ENCODE measurements around the gene C19orf47. TPM values are rescaled to one million over a fixed set of nuclear protein-coding genes. Genes with fewer than 3 reads are reported as not detected.

C19orf47 gene, protein sequence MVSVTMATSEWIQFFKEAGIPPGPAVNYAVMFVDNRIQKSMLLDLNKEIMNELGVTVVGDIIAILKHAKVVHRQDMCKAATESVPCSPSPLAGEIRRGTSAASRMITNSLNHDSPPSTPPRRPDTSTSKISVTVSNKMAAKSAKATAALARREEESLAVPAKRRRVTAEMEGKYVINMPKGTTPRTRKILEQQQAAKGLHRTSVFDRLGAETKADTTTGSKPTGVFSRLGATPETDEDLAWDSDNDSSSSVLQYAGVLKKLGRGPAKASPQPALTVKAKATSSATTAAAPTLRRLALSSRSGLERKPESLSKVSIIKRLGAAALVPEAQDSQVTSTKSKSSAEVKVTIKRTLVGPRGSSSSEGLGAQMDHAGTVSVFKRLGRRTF
- total RNA-seq: 60.5 and 67.8 TPM in 2 replicates
- polyA plus RNA-seq (2012): 39.8 TPM

DNA sequence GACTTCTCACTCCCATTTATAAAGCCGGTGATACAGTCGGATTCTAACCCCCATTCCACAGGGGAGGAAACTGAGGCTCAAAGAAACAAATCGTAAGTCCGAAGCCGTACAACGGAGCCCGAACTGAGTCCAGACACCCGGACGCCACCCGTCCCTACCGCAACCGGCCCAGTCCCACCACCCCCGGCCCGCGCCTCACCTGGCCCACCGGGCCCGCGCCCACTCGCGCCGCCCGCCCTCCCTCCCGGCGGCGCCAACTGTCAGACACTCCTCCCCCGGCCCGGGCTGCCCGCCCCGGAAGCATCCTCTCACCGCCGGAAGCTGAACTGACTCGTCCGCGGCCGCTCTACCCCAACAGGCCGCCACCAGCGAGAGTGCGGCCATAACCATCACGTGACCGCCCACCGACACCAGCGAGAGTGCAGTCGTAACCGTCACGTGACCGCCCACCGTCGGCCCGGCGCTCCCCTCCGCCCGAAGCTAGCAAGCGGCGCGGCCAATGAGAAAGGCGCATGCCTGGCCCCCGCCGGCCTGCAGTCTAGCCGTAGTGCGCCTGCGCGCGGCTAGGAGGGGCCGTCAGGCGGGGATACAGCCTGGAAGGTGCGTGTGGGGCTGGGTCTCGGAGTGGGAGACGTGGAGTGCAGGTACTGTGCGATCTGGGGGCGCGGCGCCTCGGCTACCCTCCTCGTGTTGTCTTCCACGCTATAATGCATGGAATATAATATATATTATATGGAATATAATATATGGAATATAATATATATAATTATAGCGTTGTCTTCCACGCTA is at the start of gene C19orf47, which contains the start of gene PLD3:
TSS of gene C19orf47 (minus strand) at position 273 of the 789 bp plus-strand sequence. CDS start 6,540 bp downstream, outside the sequence.
TSS of gene PLD3 (plus strand) at position 571 of the 789 bp plus-strand sequence. CDS start 17,789 bp downstream, outside the sequence.
- DNase-seq (ENCODE audit: low read depth): peak; percentile 99

DNA sequence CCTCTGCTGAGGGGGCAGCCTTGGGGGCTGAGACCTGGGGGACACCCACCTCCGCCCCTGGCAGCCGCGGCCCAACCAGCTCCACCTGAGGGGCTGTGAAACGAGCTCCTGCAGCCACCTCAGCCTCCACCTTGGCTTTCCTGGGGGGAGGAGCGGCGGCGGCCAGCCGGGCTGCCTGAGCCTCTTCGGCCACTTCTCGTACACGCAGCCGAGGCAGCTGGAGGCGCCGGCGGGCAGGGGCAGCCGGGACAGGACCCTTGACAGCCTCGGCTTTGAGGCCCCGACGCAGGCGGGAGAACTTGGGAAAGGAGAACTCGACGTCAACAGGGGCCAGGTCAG is 49.3 kb upstream of the C19orf47 start:
- no peak for DNase-seq (ENCODE audit: low read depth)

DNA sequence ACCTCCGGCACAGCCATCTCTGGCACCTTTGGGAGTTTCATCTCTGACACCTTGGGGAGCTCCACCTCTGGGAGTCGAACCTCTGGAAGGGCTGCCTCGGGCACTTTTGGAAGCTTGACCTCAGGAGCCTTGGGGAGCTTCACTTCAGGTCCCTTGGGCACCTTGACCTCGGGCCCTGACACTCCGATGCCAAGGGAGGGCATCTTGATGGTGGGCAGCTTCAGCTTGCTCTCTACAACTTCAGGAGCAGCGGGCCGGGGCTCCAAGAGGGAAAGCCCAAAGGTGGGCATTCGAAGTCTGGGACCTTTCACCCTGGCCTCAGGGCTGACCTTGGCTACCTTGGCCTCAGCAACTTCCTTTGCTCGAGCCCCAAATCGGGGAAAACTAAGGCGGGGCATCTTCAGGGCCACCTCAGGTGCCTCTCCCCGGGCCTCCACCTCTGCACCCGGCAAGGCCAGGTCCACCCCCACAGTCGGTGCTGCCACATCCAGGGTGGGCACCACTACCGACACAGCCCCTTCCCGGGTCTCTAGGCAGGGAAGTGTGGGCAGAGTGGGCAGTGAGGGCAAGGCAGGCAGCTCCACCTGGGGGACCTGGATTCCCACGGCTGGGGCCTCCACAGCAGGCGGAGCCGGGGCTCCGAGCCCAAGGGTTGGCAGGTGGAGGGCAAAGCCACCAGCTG is 48.8 kb upstream of the C19orf47 start:
- DNase-seq (ENCODE audit: low read depth): no peak

DNA sequence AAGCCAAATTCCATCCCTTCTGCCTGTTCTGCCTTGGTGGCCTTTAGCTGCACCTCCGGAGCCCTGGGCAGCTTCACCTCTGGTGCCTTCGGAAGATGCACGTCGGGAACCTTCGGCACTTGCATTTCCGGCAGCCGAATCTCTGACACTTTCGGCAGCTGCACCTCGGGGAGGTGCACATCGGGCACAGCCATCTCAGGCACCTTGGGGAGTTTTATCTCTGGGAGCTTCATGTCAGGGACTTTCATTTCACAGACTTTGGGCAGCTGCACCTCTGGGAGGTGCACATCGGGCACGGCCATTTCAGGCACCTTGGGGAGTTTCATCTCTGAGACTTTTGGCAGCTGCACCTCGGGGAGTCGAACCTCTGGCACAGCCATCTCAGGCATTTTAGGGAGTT is 47.8 kb upstream of the C19orf47 start:
- no peak for DNase-seq (ENCODE audit: low read depth)

DNA sequence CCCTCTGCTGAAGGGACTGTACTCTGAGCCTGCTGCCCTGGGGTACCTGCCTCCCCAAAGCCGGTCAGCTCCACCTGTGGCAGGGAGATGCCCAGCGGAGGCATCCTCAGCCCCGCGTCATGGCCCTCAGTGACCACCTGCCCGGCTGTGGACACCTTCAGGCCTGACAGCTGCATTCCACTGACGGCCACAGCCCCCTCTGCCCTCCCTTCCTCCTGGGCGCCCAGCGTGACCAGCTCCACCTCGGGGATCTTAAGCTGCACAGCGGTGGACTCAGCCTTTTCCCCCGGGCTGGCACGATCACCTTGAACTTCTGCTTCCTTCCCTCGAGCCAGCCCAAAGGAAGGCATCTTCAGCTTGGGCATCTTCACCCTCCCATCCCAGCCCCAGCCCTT is 46.6 kb upstream of the C19orf47 start:
- no peak for DNase-seq (ENCODE audit: low read depth)

DNA sequence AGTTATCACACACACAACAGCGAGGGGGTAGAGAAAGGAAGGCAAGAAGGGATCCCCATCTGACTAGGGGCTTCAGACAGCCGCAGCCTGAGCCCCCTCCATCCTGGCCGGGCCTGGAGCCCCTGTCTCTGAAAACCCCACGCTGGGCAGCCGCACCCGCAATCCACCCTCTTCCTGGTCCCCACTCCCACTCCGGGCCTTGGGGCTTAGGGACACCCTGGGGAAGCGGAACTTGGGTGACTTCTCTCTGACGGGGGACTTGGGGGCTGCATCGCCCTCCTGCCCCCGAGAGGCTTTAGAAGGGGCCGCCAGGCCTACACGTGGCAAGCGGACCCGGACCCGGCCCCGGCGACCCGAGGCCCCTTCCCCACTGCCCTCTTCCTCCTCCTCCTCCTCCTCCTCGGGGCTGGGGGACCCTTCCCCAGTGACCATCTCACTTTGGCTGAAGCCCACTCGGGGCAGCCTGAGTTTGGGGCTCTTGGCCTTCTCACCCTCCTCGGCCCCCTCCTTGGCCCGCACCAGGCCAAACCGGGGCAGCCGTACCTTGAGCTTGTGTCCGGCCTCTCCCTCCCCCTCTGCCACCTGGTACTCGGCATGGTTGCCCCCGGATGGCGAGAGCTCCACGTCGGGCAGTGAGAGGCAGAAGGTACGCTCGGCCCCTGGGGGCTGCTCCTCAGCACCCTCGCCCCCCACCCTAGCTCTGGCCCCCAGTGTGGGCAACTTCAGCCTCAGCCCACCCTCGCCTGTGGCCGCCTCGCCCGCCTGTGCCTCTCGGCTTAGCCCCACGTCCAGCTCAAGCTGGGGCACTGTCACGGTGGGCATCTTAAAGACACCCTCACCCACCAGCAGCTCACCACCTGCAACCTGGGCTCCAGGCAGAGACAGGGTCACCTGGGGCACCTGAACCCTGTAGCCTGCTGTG is 46.0 kb upstream of the C19orf47 start:
- no peak for DNase-seq (ENCODE audit: low read depth)

DNA sequence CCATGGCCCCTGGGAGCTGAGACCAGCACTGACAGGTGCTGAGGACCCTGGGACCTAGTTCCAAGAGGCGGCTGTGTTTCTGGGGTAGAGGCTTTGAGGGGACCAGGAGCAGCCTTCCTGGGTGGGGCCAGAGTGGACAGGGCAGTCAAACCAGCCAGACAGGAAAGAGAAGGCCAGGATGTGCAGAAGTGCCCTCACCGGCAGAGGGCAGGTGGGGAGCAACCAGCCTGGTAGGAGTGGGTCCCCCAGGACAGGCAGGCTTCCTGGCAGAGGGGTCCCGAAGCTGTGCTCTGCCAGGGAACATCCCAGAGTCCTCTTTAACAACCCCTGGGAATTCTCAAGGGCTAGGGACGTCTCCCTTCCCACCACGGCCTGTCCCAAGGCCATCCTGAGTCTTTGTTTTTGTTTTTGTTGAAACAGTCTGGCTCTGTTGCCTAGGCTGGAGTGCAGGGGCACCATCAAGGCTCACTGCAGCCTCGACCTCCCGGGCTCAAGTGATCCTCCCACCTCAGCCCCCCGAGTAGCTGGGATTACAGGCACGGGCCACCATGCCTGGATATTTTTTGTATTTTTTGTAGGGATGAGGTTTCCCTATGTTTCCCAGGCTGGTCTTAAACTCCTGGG is 44.8 kb upstream of the C19orf47 start:
- no peak for DNase-seq (ENCODE audit: low read depth)

DNA sequence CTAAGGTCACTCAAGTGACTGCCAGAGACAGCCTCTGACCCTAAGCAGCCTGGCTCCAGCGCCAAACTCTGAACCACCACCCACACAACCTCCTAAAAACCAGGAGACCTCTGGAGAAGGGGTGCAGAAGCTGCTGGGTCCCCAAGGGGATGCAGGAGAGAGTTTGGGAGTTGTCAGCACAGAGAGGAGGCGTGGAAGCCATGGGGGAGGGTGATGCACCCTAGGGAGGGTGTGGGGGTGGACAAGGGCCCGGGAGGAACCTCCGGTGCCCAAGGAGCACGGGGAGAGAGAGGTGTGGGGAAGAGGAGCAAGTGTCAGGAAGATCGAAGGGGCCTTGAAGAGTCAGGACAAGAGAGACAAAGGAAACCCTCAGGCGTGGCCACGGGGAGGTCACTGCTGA is 43.9 kb upstream of the C19orf47 start:
- DNase-seq (ENCODE audit: low read depth): no peak

DNA sequence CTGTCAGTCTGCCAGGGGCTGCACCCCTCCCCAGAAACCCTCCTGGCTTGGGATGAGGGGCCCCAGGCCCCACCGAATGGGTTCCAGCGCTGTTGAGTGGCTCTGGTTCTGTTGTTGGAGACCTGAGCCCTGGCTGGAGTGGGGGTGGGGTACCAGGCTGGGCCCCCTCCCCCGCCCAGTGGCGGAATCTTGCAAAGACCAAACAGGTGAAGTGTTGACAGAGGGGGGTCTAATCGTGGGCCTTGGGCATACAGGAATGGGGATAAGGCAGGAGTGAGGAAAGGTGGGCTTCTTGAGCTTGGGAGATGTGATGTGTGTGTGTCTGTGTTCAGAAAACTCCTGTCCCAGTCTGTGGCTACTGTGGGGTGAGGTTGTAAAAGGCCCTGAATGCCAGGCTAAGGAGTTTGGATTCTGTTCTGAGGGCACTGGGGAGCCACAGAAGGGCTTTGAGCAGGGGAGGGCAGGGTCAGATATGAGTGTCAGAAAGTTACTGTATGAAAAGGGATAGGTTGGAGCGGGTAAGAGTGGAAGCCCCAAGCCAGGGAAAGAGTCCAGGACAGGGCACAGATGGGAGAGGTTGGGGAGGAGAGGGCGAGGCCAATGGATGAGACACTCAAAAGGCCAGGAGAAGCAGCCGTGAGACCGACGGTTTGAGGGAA is 42.0 kb upstream of the C19orf47 start, which contains the start of gene HIPK4:
TSS of gene HIPK4 (minus strand) at position 98 of the 659 bp plus-strand sequence. CDS start 279 bp downstream, outside the sequence.
- no peak for DNase-seq (ENCODE audit: low read depth)

DNA sequence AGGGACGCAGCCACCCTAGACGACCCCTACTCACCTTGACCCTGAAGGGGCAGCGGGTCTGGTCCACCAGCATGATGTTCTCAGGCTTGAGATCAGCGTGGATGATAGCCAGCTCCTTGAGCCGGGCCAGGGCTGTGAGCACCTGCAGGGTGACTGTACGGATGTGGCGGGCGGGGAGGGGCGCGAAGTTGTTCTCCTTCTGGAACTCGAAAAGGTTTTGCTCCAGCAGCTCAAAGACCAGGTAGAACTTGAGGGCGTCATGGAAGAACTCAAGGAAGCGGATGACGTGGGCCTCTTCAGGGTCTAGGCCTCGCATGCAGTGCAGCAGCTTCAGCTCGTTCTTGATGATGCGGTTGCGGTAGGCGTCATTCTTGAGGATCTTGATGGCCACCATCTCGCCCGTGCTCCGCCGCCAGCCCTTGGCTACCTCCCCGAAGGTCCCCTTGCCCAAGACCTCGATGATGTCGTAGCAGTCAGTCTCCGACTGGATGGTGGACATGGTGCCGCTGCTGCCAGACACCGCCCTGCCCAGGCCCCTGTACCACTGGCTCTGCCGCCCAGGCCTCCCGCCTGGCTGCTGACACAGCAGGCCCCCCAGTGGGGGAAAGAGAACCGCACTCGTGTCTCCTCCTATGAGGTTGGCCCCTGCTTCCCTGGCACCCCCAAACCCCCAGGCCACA is 41.3 kb upstream of the C19orf47 start:
- DNase-seq (ENCODE audit: low read depth): no peak

DNA sequence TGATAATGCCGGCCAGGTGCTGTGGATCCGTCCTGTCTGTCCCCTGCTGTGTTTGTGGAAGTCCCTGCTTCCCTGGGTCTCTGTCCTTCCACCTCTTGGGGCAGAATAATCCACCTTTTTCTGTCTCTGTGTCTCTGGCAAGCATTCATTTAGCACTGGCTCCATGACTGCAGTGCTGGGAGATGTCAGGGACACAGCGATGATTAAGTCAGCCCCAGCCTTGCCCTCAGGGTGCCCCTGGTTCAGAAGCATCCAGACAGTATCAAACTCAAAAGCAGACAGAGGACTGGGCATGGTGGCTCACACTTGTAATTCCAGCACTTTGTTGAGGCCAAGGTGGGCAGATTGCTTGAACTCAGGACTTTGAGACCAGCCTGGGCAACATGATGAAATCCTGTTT is 40.3 kb upstream of the C19orf47 start:
- DNase-seq (ENCODE audit: low read depth): no peak

DNA sequence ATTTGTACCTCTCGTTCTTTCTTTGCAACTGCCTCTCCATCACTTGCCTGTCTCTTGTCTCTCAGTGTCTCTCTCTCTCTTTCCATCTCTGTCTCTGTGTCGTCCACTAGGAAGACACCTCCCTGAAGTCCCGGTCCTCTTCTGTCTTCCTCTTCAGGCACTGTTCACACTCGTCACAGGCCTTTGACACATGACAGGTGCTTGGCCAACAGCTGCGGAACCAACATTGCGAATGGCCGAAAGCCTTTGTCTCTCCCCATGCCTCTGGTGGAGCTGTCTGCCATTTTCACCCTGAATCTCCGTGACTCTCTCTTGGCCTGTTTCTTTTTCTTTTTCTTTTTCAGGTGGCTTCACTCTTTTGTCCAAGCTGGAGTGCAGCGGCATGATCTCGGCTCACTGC is 39.0 kb upstream of the C19orf47 start:
- peak; percentile 79 for DNase-seq (ENCODE audit: low read depth)

DNA sequence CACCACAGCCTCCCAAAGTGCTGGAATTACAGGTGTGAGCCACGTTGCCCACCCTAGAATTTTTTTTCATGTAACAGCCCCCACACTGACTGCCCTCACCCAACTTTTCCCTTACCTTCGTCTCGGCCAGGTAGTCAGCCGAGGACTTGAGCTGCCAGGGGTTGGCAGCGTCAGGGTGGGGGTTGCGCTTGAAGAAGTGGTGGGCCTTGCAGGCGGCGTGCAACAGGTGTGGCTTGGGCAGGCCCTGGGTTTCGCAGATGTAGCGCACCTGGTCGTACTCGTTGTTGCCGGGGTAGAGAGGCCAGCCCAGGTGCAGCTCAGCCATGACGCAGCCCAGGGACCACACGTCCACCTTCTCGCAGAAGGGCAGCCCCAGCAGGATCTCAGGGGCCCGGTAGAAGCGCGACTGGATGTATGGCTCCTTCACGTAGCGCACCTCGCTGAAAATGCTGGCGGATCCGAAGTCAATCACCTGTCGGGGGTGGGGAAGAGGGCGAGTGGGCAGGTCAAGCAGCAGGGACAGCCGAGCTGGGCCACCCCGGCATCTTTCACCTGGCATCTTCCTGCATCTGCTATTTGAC is 35.6 kb upstream of the C19orf47 start:
- DNase-seq (ENCODE audit: low read depth): no peak

DNA sequence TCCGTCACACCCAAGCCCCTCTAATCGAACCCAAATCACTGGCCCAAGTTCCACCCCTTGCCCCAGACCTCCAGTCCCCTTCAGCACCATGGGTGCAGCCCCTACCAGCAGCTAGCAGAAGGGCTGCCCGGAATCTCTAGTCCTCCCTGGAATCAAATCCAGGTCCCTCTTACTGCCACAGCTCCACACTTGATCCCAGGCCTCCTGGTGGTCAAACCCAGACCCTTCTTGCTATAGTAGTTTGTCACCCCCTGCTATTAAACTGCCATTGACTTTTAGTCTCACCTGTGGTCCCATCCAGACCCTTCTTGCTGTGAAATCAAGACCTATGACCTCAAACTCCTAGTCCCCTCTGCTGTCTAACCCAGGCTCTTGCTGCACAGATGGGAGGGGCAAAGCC is 33.1 kb upstream of the C19orf47 start:
- DNase-seq (ENCODE audit: low read depth): no peak

DNA sequence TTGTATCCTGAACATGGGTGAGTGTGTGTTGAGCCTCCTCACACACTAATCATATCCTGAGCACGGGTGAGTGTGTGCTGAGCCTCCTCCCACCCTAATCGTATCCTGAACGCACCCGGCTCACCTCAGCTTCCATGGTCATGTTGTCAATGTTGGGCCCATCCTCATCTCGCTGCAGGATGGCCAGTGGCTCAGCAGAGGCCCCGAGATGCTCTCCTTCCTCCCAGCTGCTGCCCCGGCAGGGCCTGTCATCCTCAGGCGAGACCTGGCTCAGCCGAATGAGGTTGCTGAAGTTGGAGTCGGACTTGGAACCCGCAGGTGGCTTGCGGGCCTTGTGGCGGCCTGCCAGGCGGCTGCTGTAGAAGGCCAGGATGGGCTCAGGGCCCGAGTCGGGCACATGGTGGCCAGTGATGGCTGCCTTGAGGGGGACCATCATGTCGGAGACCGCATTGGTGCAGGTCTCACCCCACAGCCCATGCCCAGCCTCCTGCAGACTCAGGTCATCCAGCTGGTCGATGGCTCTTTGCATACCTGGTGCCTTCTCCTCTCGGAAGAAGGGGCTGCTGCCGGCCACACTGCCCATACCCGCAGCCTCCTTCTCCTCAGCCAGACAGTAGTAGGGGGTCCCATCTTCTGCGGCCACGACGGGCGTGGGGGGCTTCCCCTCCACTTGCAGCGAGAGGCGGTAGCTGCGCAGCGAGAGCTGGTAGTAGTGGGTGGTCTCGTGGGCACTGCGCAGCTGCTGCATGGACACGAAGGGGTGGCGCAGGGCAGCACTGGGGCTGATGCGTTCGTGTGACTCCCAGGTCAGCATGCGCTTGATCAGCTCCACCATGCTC is 32.2 kb upstream of the C19orf47 start:
- DNase-seq (ENCODE audit: low read depth): no peak

DNA sequence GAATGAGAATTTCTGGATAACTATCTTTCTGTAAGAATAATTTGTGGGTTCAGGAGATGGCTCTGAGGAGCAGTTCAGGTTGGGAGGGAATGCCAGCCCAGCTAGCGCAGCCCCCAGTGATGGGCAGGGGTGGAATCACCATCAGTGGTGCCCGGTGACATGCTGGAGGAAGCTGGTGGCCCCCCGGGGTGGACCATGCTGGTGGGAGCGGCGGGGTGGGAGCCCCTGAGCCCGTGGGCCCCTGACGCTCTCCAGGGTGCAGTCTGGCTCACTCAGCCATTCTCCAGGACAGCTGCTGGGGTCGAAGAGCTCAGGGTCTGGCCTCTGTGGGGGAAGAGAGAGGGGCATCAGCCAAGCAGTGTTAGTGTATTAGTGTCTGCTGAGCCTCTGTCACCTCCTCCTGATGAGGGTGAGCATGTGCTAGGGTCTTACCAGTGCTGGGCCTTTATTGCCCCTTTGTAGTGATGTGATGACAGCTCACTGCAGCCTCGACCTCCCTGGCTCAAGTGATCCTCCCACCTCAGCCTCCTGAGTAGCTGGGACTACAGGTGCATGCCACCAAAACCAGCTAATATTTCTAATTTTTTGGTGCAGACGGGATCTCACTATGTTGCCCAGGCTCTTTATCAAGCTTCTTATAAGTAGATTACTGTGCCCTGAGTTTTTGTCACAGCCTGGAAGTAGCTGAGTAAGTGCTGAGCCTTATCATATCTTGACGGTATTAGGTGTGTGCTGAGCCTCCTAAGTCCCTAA is 31.4 kb upstream of the C19orf47 start:
- no peak for DNase-seq (ENCODE audit: low read depth)

DNA sequence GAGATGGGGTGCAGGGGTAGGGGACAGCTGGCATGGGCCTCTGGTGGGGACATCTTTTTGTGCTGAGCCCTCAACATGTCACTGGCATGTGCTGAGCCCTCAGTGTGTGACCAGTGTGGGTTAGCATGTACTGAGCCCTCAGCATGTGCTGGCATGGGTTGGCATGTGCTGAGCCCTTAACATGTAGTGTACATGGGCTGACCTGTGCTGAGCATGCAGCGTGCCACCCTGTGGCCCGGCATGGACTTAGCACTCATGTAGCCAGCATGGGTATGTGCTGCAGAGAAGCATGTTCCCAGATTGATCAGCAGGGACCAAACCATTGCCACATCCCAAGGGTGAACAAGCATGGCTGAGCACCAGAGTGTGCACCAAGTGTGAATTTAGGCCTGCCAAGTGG is 30.3 kb upstream of the C19orf47 start:
- no peak for DNase-seq (ENCODE audit: low read depth)

All from myocyte (in vitro differentiated cells).